ENCODE measurements around the gene TWIST1. TPM values are rescaled to one million over a fixed set of nuclear protein-coding genes. Genes with fewer than 3 reads are reported as not detected.

Gene TWIST1
- total and polyA plus RNA-seq, 2 of the 13 experiments (the other 11 are each of a cell fraction or from before 2014, with no cell fraction given) = not detected

DNA sequence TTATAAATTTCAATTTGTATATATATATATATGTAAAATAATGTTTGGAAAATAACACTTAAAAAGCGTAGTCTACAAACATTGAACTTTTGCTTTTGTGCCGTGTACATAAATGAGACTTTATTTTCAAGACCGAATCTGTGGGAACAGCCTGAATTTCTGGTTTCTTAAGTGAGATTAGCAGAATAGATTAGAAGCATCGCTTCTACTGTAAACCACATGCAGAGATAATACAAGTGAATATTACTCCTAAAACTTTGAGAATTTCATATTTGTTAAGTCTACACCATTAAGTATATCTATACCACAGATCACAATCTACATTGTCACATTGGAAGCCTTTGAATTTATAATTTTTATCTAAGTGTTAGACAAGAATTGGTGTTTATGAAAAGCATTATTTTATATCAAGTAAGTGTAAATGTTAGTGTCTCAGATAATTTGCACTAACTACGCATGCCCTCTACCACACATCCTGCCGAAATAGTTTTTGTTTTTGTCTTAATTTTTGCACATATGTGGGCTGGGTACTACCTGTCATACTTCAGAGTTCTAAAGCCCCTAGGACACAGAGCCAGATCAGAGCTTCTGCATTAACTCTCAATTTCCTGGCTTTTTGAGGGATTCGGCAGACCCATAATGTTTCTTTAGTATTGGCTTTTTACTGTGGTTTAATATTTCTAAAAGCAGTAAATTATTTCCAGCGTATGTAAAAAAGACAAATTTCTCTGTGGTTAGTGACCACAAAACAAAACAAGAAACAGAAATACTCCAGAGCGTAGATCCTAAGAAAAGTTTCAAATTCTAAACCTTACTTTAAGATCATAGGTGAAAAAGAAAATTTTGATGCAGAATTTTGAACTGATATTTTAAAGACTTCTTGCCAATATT lies 20.0 kb downstream of the TWIST1 start:
- Histone ChIP-seq H4K20me1 (ENCODE audit: insufficient read depth, low read length) (no peaks in the 10 kb centered on the region), H3K9me3 (ENCODE audit: low read length) (no peaks in the 10 kb centered on the region), H3K4me1 (ENCODE audit: insufficient read depth, low read length) (no peaks in the 10 kb centered on the region), H2AFZ (ENCODE audit: low read length) (no peak overlapping the region), H3K79me2 (ENCODE audit: insufficient read depth, low read length) (no peaks in the 10 kb centered on the region), H3K4me3 (replicated peaks in 1 of 3; ENCODE audit: insufficient read depth in 1 of 3, low read depth in 2 of 3, low read length in 3 of 3) (no peak overlapping the region), H3K9ac (ENCODE audit: insufficient read depth, low read depth, low read length) (no peak overlapping the region), H3K4me2 (ENCODE audit: low read depth, low read length) (no peak overlapping the region), H3K27me3 (ENCODE audit: control insufficient read depth in 1 of 2, insufficient read depth in 2 of 2, low read length in 2 of 2) (no peaks in the 10 kb centered on the region), H3K27ac (ENCODE audit: extremely low read length, insufficient read depth, low read length) (no peak overlapping the region), H3K36me3 (replicated peaks in 1 of 2; ENCODE audit: control insufficient read depth in 1 of 2, insufficient read depth in 2 of 2, low read length in 2 of 2) (no peaks in the 10 kb centered on the region)
- intact Hi-C loops (cut with micrococcal nuclease; ENCODE audit: unreplicated experiment) (no loop called here), in situ Hi-C loops (cut with HindIII; ENCODE audit: extremely low pct_ligation_motif_present, low pct_unique_long_range_greater_than_20kb) (no loop called here)
- no peak for DNase-seq (ENCODE audit: low spot score)
- ChIA-PET CTCF (ENCODE audit: low intra/inter-chr PET ratio, low total read pairs) (no interaction called here), POLR2A (no interaction called here)
- no peak for ATAC-seq
- no TSS peak for BruUV-seq (replicated peaks)
- 25% methylated on average over 9 of the region's 9 CpGs for whole genome bisulfite sequencing (ENCODE audit: low lambda C conversion rate)
- FAIRE-seq = no peak
- TF ChIP-seq, protein P1, sequence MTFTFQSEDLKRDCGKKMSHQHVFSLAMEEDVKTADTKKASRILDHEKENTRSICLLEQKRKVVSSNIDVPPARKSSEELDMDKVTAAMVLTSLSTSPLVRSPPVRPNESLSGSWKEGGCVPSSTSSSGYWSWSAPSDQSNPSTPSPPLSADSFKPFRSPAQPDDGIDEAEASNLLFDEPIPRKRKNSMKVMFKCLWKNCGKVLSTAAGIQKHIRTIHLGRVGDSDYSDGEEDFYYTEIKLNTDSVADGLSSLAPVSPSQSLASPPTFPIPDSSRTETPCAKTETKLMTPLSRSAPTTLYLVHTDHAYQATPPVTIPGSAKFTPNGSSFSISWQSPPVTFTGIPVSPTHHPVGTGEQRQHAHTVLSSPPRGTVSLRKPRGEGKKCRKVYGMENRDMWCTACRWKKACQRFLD (CRISPR knock-in tag; IDR thresholded peaks at IDR 0.05; ENCODE audit: borderline replicate concordance) = no peak
- TF ChIP-seq TOE1 (CRISPR knock-in tag; IDR thresholded peaks at IDR 0.05) (no peak), ZNF124 (CRISPR knock-in tag; IDR thresholded peaks at IDR 0.05) (no peak), ATAD3A (CRISPR knock-in tag; IDR thresholded peaks at IDR 0.05) (no peak), SUZ12 (IDR thresholded peaks at IDR 0.05; ENCODE audit: low read depth, low read length) (no peak), ZFP62 (CRISPR knock-in tag; IDR thresholded peaks at IDR 0.05) (no peak), ZFP1 (CRISPR knock-in tag; IDR thresholded peaks at IDR 0.05) (no peak), JUNB (CRISPR knock-in tag; IDR thresholded peaks at IDR 0.05; ENCODE audit: borderline replicate concordance) (no peak), MYC (CRISPR knock-in tag; IDR thresholded peaks at IDR 0.05; ENCODE audit: borderline replicate concordance) (no peak), MEF2D (CRISPR knock-in tag; IDR thresholded peaks at IDR 0.05) (no peak), ZNF143 (CRISPR knock-in tag; IDR thresholded peaks at IDR 0.05) (no peak), ZNF496 (CRISPR knock-in tag; IDR thresholded peaks at IDR 0.05; ENCODE audit: insufficient replicate concordance) (no peak), ZFX (CRISPR knock-in tag; IDR thresholded peaks at IDR 0.05; ENCODE audit: low read depth) (no peak), SP1 (IDR thresholded peaks at IDR 0.05) (no peak), SP1 (CRISPR knock-in tag; IDR thresholded peaks at IDR 0.05) (no peak), ZNF512 (CRISPR knock-in tag; IDR thresholded peaks at IDR 0.05) (no peak), HOXA5 (CRISPR knock-in tag; IDR thresholded peaks at IDR 0.05) (no peak), RFX5 (IDR thresholded peaks at IDR 0.05; ENCODE audit: low read depth, low read length) (no peak), ZBTB46 (CRISPR knock-in tag; IDR thresholded peaks at IDR 0.05; ENCODE audit: borderline replicate concordance) (no peak)

All from HepG2 (cell line).